H1 (cell line): Measurements from ENCODE around the gene ABCG5. TPM values are rescaled to one million over a fixed set of nuclear protein-coding genes. Genes with fewer than 3 reads are reported as not detected.

Experiments
- CTCF ChIA-PET: fragments of 300-600 bp; sonication (Branson Sonifier 250); formaldehyde crosslinking; loops from one replicate; lab custom pipeline; 2021; ENCODE audit not compliant: partially characterized antibody; lab: Charles Lee
- POLR2A ChIA-PET: fragments of 300-600 bp; sonication (Branson Sonifier 250); formaldehyde crosslinking; loops from one replicate; lab custom pipeline; 2021; ENCODE audit warnings: inconsistent platforms; ENCODE audit not compliant: partially characterized antibody; lab: Charles Lee
- DNase-seq, 2 experiments: peaks; one replicate each; pipeline versions ENCODE4 v3.0.0 to v3.0.0-alpha.2; 2010 to 2022; ENCODE audit warnings: low spot score in 2 of 2, low read depth in 1 of 2, mixed read lengths in 1 of 2
- FAIRE-seq: peaks from 2 replicates; lab custom pipeline; 2011; peaks lifted over from hg19 to GRCh38; lab: Jason Lieb, UNC
- H2AFZ ChIP-seq: 2 replicates; pipeline ENCODE4 v1.8.1; 2012; ENCODE audit warnings: low read length, inconsistent platforms
- H2AK5ac ChIP-seq: 2 replicates; pipeline ENCODE4 v1.6.1; 2013; ENCODE audit warnings: low read depth, low read length
- H2BK120ac ChIP-seq: replicated peaks from 2 replicates; pipeline ENCODE3; 2013; ENCODE audit warnings: low read depth, low read length, inconsistent platforms
- H2BK12ac ChIP-seq: 2 replicates; pipeline ENCODE4 v1.6.1; 2013; ENCODE audit warnings: low read depth, low read length
- H2BK15ac ChIP-seq: 2 replicates; pipeline ENCODE4 v1.6.1; 2013; ENCODE audit warnings: low read length
- H2BK20ac ChIP-seq: 2 replicates; pipeline ENCODE4 v1.6.1; 2013; ENCODE audit warnings: low read length
- H2BK5ac ChIP-seq: 2 replicates; pipeline ENCODE4 v1.6.1; 2013; ENCODE audit warnings: low read depth, low read length
- H3K14ac ChIP-seq: 2 replicates; pipeline ENCODE4 v1.6.1; 2013; ENCODE audit warnings: inconsistent platforms; ENCODE audit not compliant: insufficient read length
- H3K18ac ChIP-seq: 2 replicates; pipeline ENCODE4 v1.6.1; 2013; ENCODE audit warnings: low read length; ENCODE audit errors: extremely low read depth
- H3K23ac ChIP-seq: 2 replicates; pipeline ENCODE4 v1.6.1; 2013; ENCODE audit warnings: inconsistent platforms; ENCODE audit not compliant: insufficient read length
- H3K23me2 ChIP-seq: 2 replicates; pipeline ENCODE4 v1.6.1; 2013; ENCODE audit warnings: low read depth, low read length
- H3K27ac ChIP-seq: 2 replicates; pipeline ENCODE4 v1.6.1; 2011; ENCODE audit warnings: low read depth, low read length, inconsistent platforms
- H3K27me3 ChIP-seq, 4 experiments: replicated peaks in 1 of 4; 1 replicate in 1 of 4; 2 replicates in 3 of 4; pipeline versions ENCODE4 v1.6.1 to v1.8.1; 2011 to 2013; ENCODE audit warnings: low read length in 3 of 4, mild to moderate bottlenecking in 3 of 4, inconsistent platforms in 2 of 4, mixed read lengths in 2 of 4, moderate library complexity in 1 of 4; ENCODE audit not compliant: control insufficient read depth in 3 of 4, insufficient read depth in 3 of 4; ENCODE audit errors: extremely low read depth in 1 of 4
- H3K36me3 ChIP-seq, 4 experiments: 2 replicates each; pipeline versions ENCODE4 v1.6.1 to v1.8.1; 2011 to 2013; ENCODE audit warnings: mild to moderate bottlenecking in 4 of 4, low read length in 3 of 4, moderate library complexity in 2 of 4, control low read depth in 1 of 4, inconsistent platforms in 1 of 4; ENCODE audit not compliant: insufficient read depth in 4 of 4, control insufficient read depth in 2 of 4
- H3K4ac ChIP-seq: replicated peaks from 2 replicates; pipeline ENCODE3; 2013; ENCODE audit warnings: low read length, low read depth, mixed read lengths, inconsistent platforms; ENCODE audit not compliant: insufficient read length
- H3K4me1 ChIP-seq, 4 experiments: replicated peaks in 1 of 4; 1 replicate in 1 of 4; 2 replicates in 3 of 4; pipeline versions ENCODE4 v1.6.1 to v1.8.1; 2011 to 2013; ENCODE audit warnings: low read length in 3 of 4, inconsistent platforms in 2 of 4, mixed read lengths in 1 of 4; ENCODE audit not compliant: insufficient read depth in 4 of 4, control insufficient read depth in 3 of 4
- H3K4me2 ChIP-seq, 2 experiments: 2 replicates each; pipeline versions ENCODE4 v1.6.1 to v1.8.1; 2011 to 2013; ENCODE audit warnings: low read depth in 2 of 2, low read length in 2 of 2, control low read depth in 1 of 2, inconsistent platforms in 1 of 2, mild to moderate bottlenecking in 1 of 2; ENCODE audit not compliant: insufficient read depth in 1 of 2
- H3K4me3 ChIP-seq, 4 experiments: fragments of 200-600, 300-600 bp in 1 of 4; sonication (generic), shearing (Covaris generic), sonication (Bioruptor Twin) in 1 of 4; 2 replicates each; pipeline versions ENCODE4 v1.5.1 to v1.8.1; 2011 to 2016; ENCODE audit warnings: low read length in 4 of 4, low read depth in 3 of 4, control low read depth in 2 of 4, inconsistent platforms in 2 of 4, mild to moderate bottlenecking in 2 of 4, mixed read lengths in 1 of 4, moderate library complexity in 1 of 4; ENCODE audit not compliant: insufficient read depth in 2 of 4; ENCODE audit errors: extremely low read depth in 1 of 4
- H3K56ac ChIP-seq: replicated peaks from 2 replicates; pipeline ENCODE3; 2013; ENCODE audit warnings: low read depth, mild to moderate bottlenecking, mixed read lengths, low read length, inconsistent platforms; ENCODE audit not compliant: insufficient read length
- H3K79me1 ChIP-seq: 2 replicates; pipeline ENCODE4 v1.6.1; 2013; ENCODE audit warnings: low read depth, low read length, control low read depth
- H3K79me2 ChIP-seq, 2 experiments: 2 replicates each; pipeline versions ENCODE4 v1.6.1 to v1.8.1; 2012 to 2013; ENCODE audit warnings: low read length in 2 of 2, mild to moderate bottlenecking in 2 of 2, inconsistent platforms in 1 of 2; ENCODE audit not compliant: insufficient read depth in 2 of 2, control insufficient read depth in 1 of 2
- H3K9ac ChIP-seq, 4 experiments: replicated peaks in 1 of 4; 1 replicate in 1 of 4; 2 replicates in 3 of 4; pipeline versions ENCODE4 v1.6.1 to v1.8.1; 2011 to 2013; ENCODE audit warnings: low read depth in 3 of 4, low read length in 3 of 4, control low read depth in 2 of 4, mild to moderate bottlenecking in 2 of 4, moderate library complexity in 2 of 4, inconsistent platforms in 1 of 4; ENCODE audit errors: extremely low read depth in 1 of 4
- H3K9me3 ChIP-seq, 2 experiments: 2 replicates each; pipeline versions ENCODE4 v1.6.1 to v1.8.1; 2012 to 2013; ENCODE audit warnings: mild to moderate bottlenecking in 2 of 2, moderate library complexity in 2 of 2, control low read depth in 1 of 2, inconsistent platforms in 1 of 2, low read depth in 1 of 2, low read length in 1 of 2, mixed read lengths in 1 of 2; ENCODE audit not compliant: insufficient read depth in 2 of 2
- H4K20me1 ChIP-seq, 2 experiments: replicated peaks in 1 of 2; 2 replicates each; pipeline versions ENCODE3 to v1.8.1; 2011 to 2013; ENCODE audit warnings: inconsistent platforms in 2 of 2, low read length in 2 of 2, mild to moderate bottlenecking in 1 of 2; ENCODE audit not compliant: insufficient read depth in 2 of 2, control insufficient read depth in 1 of 2
- H4K5ac ChIP-seq: 2 replicates; pipeline ENCODE4 v1.6.1; 2013; ENCODE audit warnings: low read length, low read depth, mixed read lengths, inconsistent platforms; ENCODE audit not compliant: insufficient read length
- H4K8ac ChIP-seq: 2 replicates; pipeline ENCODE4 v1.8.0; 2013; ENCODE audit warnings: mild to moderate bottlenecking, moderate library complexity, low read length, inconsistent platforms; ENCODE audit not compliant: insufficient read depth; ENCODE audit errors: extremely low read depth
- H4K91ac ChIP-seq: replicated peaks from 2 replicates; pipeline ENCODE3; 2013; ENCODE audit warnings: low read length, mixed read lengths, inconsistent platforms; ENCODE audit not compliant: insufficient read length
- BACH1 ChIP-seq: IDR thresholded peaks from 2 replicates; pipeline ENCODE4 v1.6.1; 2012; ENCODE audit warnings: low read length, improper control_type of control experiment
- NANOG ChIP-seq: IDR thresholded peaks from 2 replicates; pipeline ENCODE4 v1.6.1; 2011; ENCODE audit warnings: low read length, low read depth, mild to moderate bottlenecking, inconsistent platforms; ENCODE audit not compliant: insufficient read depth, poor library complexity, severe bottlenecking
- POLR2A ChIP-seq, 2 experiments: IDR thresholded peaks; 1 replicate in 1 of 2; 2 replicates in 1 of 2; pipeline ENCODE4 v1.6.1; 2011; ENCODE audit warnings: low read depth in 2 of 2, low read length in 2 of 2, mild to moderate bottlenecking in 2 of 2; ENCODE audit errors: control extremely low read depth in 1 of 2
- RXRA ChIP-seq: IDR thresholded peaks from 2 replicates; pipeline ENCODE4 v1.6.1; 2011; ENCODE audit warnings: low read depth, mild to moderate bottlenecking, low read length, moderate library complexity; ENCODE audit not compliant: insufficient read depth
- SP1 ChIP-seq: IDR thresholded peaks from 2 replicates; pipeline ENCODE4 v1.6.1; 2011; ENCODE audit warnings: low read depth, low read length
- TAF7 ChIP-seq: optimal IDR thresholded peaks from 2 replicates; pipeline ENCODE3; 2011; ENCODE audit warnings: low read depth, mild to moderate bottlenecking, inconsistent platforms, low read length, moderate library complexity, borderline replicate concordance
- WGBS, 2 experiments: shearing (Covaris generic) in 1 of 2; methylation state at CpG; one replicate each; pipeline versions ENCODE4 v1.1.6 to v1.1.7; 2013 to 2015; ENCODE audit warnings: low lambda C conversion rate in 2 of 2, mixed read lengths in 2 of 2, inconsistent platforms in 1 of 2, low coverage in 1 of 2, missing lambda C conversion rate in 1 of 2; ENCODE audit not compliant: insufficient replicate concordance in 2 of 2, insufficient coverage in 1 of 2, insufficient read length in 1 of 2; ENCODE audit errors: extremely low coverage in 1 of 2, missing lambda C conversion rate in 1 of 2; 5-methylcytosine and 5-hydroxymethylcytosine counted together
- polyA plus RNA-seq, 7 experiments: library from polyadenylated mRNA; depleted of rRNA in 3 of 7; stranded (reverse) in 5 of 7; unstranded in 2 of 7; fragments of >200 nt in 5 of 7; fragments of 200-250 nt in 2 of 7; gene quantifications; 1 replicate in 5 of 7; 2 replicates in 1 of 7; 4 replicates in 1 of 7; pipeline versions ENCODE4 v1.2.1 to v1.2.3, GENCODE V29; 2011 to 2013; ENCODE audit warnings: missing spikeins in 2 of 7, mixed read lengths in 2 of 7
- total RNA-seq: library from RNA; stranded (reverse); fragmentation: NEBNext Ultra II Directional; extraction: Animal tissue kit (Norgen Biotek cat#: 25700); gene quantifications from 2 replicates; pipeline ENCODE4 v1.2.1, GENCODE V29; 2021
- TF ChIP-seq, protein P1 (sequence below): IDR thresholded peaks from 2 replicates; pipeline ENCODE4 v1.6.1; 2012; ENCODE audit warnings: inconsistent platforms

The ABCG5 gene
- total and polyA plus RNA-seq, 2 of the 8 experiments (the other 6 are each of a cell fraction or from before 2014, with no cell fraction given), result not detected

DNA sequence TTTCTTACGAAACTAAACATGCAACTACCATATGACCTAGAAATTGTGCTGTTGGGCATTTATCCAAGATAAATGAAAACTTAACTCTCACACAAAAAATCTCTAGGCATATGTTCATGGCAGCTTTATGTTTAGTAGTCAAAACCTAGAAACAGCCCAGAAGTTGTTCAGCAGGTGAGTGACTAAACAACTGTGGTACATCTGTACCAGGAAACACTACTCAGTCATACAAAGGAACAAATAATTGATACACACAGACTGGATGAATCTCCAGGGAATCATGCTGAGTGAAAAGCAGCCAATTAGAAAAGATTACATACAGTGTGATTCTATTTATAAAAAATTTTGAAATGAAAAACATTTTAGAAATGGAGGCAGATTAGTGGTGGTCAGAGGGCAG is 35.5 kb downstream of the ABCG5 start:
- H2AFZ ChIP-seq, result no peak overlapping the region
- TF ChIP-seq NANOG, result no peak
- TF ChIP-seq, protein P1, sequence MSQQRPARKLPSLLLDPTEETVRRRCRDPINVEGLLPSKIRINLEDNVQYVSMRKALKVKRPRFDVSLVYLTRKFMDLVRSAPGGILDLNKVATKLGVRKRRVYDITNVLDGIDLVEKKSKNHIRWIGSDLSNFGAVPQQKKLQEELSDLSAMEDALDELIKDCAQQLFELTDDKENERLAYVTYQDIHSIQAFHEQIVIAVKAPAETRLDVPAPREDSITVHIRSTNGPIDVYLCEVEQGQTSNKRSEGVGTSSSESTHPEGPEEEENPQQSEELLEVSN, result no peak
- no peak for TF ChIP-seq SP1
- TF ChIP-seq RXRA, result no peak
- TF ChIP-seq BACH1, result no peak
- TF ChIP-seq POLR2A (IDR thresholded peaks at IDR 0.05; ENCODE audit: control extremely low read depth in 1 of 2, low read depth in 2 of 2, low read length in 2 of 2), result no peak
- no peak for TF ChIP-seq TAF7
- H4K8ac ChIP-seq, result no peak overlapping the region
- H3K9me3 ChIP-seq, result no peaks in the 10 kb centered on the region
- H3K56ac ChIP-seq, result no peak overlapping the region
- no peak overlapping the region for H2BK12ac ChIP-seq
- no peaks in the 10 kb centered on the region for H3K23me2 ChIP-seq
- H4K5ac ChIP-seq, result no peak overlapping the region
- H3K4me1 ChIP-seq, result no peaks in the 10 kb centered on the region
- ChIA-PET CTCF (no interaction called here), POLR2A (no interaction called here)
- no peak overlapping the region for H2BK5ac ChIP-seq
- DNase-seq (no peak), FAIRE-seq (no peak)
- no peak overlapping the region for H3K27ac ChIP-seq
- no peak overlapping the region for H3K14ac ChIP-seq
- H2BK120ac ChIP-seq, result no peak overlapping the region
- H3K4ac ChIP-seq, result no peak overlapping the region
- no peaks in the 10 kb centered on the region for H3K79me2 ChIP-seq
- no peak overlapping the region for H3K18ac ChIP-seq
- no peak overlapping the region for H4K91ac ChIP-seq
- H3K4me2 ChIP-seq, result no peak overlapping the region
- H3K79me1 ChIP-seq, result no peaks in the 10 kb centered on the region
- H2AK5ac ChIP-seq, result no peak overlapping the region
- H3K4me3 ChIP-seq, result no peak overlapping the region
- H3K27me3 ChIP-seq, result no peaks in the 10 kb centered on the region
- no peak overlapping the region for H3K23ac ChIP-seq
- H3K36me3 ChIP-seq, result no peaks in the 10 kb centered on the region
- no peak overlapping the region for H2BK15ac ChIP-seq
- no peak overlapping the region for H3K9ac ChIP-seq
- WGBS, 2 experiments, result 88% methylated on average over 1 of the region's 1 CpG; no CpG with 5 or more reads in 1 of the 2 experiments
- no peak overlapping the region for H2BK20ac ChIP-seq
- no peaks in the 10 kb centered on the region for H4K20me1 ChIP-seq
